H1 (cell line): Measurements from ENCODE around the gene PPOX. TPM values are rescaled to one million over a fixed set of nuclear protein-coding genes. Genes with fewer than 3 reads are reported as not detected.

Experiments
- ASH2L ChIP-seq: fragments of 200-600, 300-600 bp; sonication (generic); IDR thresholded peaks from one replicate; pipeline ENCODE4 v1.7.1; 2017; ENCODE audit warnings: low read length
- ATF3 ChIP-seq: IDR thresholded peaks from 2 replicates; pipeline ENCODE4 v1.6.1; 2011; ENCODE audit warnings: low read depth, mild to moderate bottlenecking, low read length; ENCODE audit not compliant: insufficient read depth
- BACH1 ChIP-seq: IDR thresholded peaks from 2 replicates; pipeline ENCODE4 v1.6.1; 2012; ENCODE audit warnings: low read length, improper control_type of control experiment
- BRCA1 ChIP-seq: IDR thresholded peaks from 2 replicates; pipeline ENCODE4 v1.6.1; 2012; ENCODE audit warnings: low read depth, low read length, improper control_type of control experiment
- CEBPB ChIP-seq: IDR thresholded peaks from 2 replicates; pipeline ENCODE4 v1.6.1; 2012; ENCODE audit warnings: low read depth, low read length
- CHD2 ChIP-seq: IDR thresholded peaks from 2 replicates; pipeline ENCODE4 v1.6.1; 2012; ENCODE audit warnings: low read length, improper control_type of control experiment
- JUND ChIP-seq: IDR thresholded peaks from 2 replicates; pipeline ENCODE4 v1.6.1; 2011; ENCODE audit warnings: mild to moderate bottlenecking, improper control_type of control experiment, low read length
- KDM4A ChIP-seq: IDR thresholded peaks from one replicate; pipeline ENCODE4 v1.7.1; 2012; ENCODE audit warnings: low read depth, mild to moderate bottlenecking, moderate library complexity, low read length, inconsistent platforms; ENCODE audit not compliant: severe bottlenecking
- KDM5A ChIP-seq: fragments of 200-600 bp; IDR thresholded peaks from 2 replicates; pipeline ENCODE4 v1.7.1; 2012; ENCODE audit warnings: mild to moderate bottlenecking, low read length, inconsistent platforms, mixed read lengths
- PHF8 ChIP-seq: fragments of 200-600 bp; sonication (generic); conservative IDR thresholded peaks from 2 replicates; pipeline ENCODE4 v1.7.1; 2012; ENCODE audit warnings: low read depth, mild to moderate bottlenecking, inconsistent platforms, low read length, moderate library complexity
- POLR2A ChIP-seq, 2 experiments: IDR thresholded peaks; 1 replicate in 1 of 2; 2 replicates in 1 of 2; pipeline ENCODE4 v1.6.1; 2011; ENCODE audit warnings: low read depth in 2 of 2, low read length in 2 of 2, mild to moderate bottlenecking in 2 of 2; ENCODE audit errors: control extremely low read depth in 1 of 2
- POLR2AphosphoS5 ChIP-seq: IDR thresholded peaks from 2 replicates; pipeline ENCODE4 v1.6.1; 2011; ENCODE audit warnings: low read depth, low read length
- POU5F1 ChIP-seq: IDR thresholded peaks from 2 replicates; pipeline ENCODE4 v1.6.1; 2011; ENCODE audit warnings: low read depth, mild to moderate bottlenecking, low read length, moderate library complexity
- RAD21 ChIP-seq, 2 experiments: IDR thresholded peaks in 1 of 2; conservative IDR thresholded peaks in 1 of 2; 2 replicates each; pipeline ENCODE4 v1.6.1; 2011; ENCODE audit warnings: low read depth in 2 of 2, low read length in 2 of 2, improper control_type of control experiment in 1 of 2, inconsistent platforms in 1 of 2, mild to moderate bottlenecking in 1 of 2, moderate library complexity in 1 of 2
- RFX5 ChIP-seq: IDR thresholded peaks from 2 replicates; pipeline ENCODE4 v1.6.1; 2011; ENCODE audit warnings: low read depth, low read length, improper control_type of control experiment, borderline replicate concordance
- SIN3A ChIP-seq, 2 experiments: IDR thresholded peaks in 1 of 2; conservative IDR thresholded peaks in 1 of 2; 2 replicates each; pipeline ENCODE4 v1.6.1; 2011 to 2012; ENCODE audit warnings: low read length in 2 of 2, improper control_type of control experiment in 1 of 2, low read depth in 1 of 2, mild to moderate bottlenecking in 1 of 2
- SP1 ChIP-seq: IDR thresholded peaks from 2 replicates; pipeline ENCODE4 v1.6.1; 2011; ENCODE audit warnings: low read depth, low read length
- TAF7 ChIP-seq: optimal IDR thresholded peaks from 2 replicates; pipeline ENCODE3; 2011; ENCODE audit warnings: low read depth, mild to moderate bottlenecking, inconsistent platforms, low read length, moderate library complexity, borderline replicate concordance
- TCF12 ChIP-seq: IDR thresholded peaks from 2 replicates; pipeline ENCODE4 v1.6.1; 2011; ENCODE audit warnings: low read depth, mild to moderate bottlenecking, low read length
- TEAD4 ChIP-seq: IDR thresholded peaks from 2 replicates; pipeline ENCODE4 v1.6.1; 2012; ENCODE audit warnings: low read depth, low read length, inconsistent platforms, mixed read lengths
- polyA plus RNA-seq, 7 experiments: library from polyadenylated mRNA; depleted of rRNA in 3 of 7; stranded (reverse) in 5 of 7; unstranded in 2 of 7; fragments of >200 nt in 5 of 7; fragments of 200-250 nt in 2 of 7; gene quantifications; 1 replicate in 5 of 7; 2 replicates in 1 of 7; 4 replicates in 1 of 7; pipeline versions ENCODE4 v1.2.1 to v1.2.3, GENCODE V29; 2011 to 2013; ENCODE audit warnings: missing spikeins in 2 of 7, mixed read lengths in 2 of 7
- total RNA-seq: library from RNA; stranded (reverse); fragmentation: NEBNext Ultra II Directional; extraction: Animal tissue kit (Norgen Biotek cat#: 25700); gene quantifications from 2 replicates; pipeline ENCODE4 v1.2.1, GENCODE V29; 2021
- TF ChIP-seq, protein P1 (sequence below): IDR thresholded peaks from 2 replicates; pipeline ENCODE4 v1.6.1; 2012; ENCODE audit warnings: low read length, inconsistent platforms

PPOX gene
- total and polyA plus RNA-seq, 2 of the 8 experiments (the other 6 are each of a cell fraction or from before 2014, with no cell fraction given): 39.4 to 40.4 TPM

- TF ChIP-seq SP1: peak; percentile 29; the same call in 1 of the 2 replicates
- no peak for TF ChIP-seq CEBPB
- TF ChIP-seq POU5F1: no peak
- TF ChIP-seq ATF3: no peak
- TF ChIP-seq SIN3A (conservative IDR thresholded peaks at IDR 0.05 in 1 of 2, IDR thresholded peaks at IDR 0.05 in 1 of 2; ENCODE audit: low read depth in 1 of 2, low read length in 2 of 2): peak; percentile 72 to 74; a peak in 2 of 4 replicates
- TF ChIP-seq, protein P1, sequence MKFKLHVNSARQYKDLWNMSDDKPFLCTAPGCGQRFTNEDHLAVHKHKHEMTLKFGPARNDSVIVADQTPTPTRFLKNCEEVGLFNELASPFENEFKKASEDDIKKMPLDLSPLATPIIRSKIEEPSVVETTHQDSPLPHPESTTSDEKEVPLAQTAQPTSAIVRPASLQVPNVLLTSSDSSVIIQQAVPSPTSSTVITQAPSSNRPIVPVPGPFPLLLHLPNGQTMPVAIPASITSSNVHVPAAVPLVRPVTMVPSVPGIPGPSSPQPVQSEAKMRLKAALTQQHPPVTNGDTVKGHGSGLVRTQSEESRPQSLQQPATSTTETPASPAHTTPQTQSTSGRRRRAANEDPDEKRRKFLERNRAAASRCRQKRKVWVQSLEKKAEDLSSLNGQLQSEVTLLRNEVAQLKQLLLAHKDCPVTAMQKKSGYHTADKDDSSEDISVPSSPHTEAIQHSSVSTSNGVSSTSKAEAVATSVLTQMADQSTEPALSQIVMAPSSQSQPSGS: peak; percentile 59; the same call in 1 of the 2 replicates
- TF ChIP-seq BRCA1: no peak
- TF ChIP-seq JUND: 0 out of 2 replicates have a peak, but pooled peaks have one; percentile 31
- TF ChIP-seq POLR2AphosphoS5: peak; percentile 93
- no peak; the same call in 1 of the 2 replicates for TF ChIP-seq CHD2
- TF ChIP-seq KDM5A: no peak
- no peak for TF ChIP-seq TAF7
- peak; percentile 67 for TF ChIP-seq KDM4A
- TF ChIP-seq RAD21 (IDR thresholded peaks at IDR 0.05 in 1 of 2, conservative IDR thresholded peaks at IDR 0.05 in 1 of 2; ENCODE audit: low read depth in 2 of 2, low read length in 2 of 2): peak in 1 of 2 experiments; percentile 23; a peak in 2 of 4 replicates
- TF ChIP-seq BACH1: no peak
- TF ChIP-seq ASH2L: peak; percentile 94
- TF ChIP-seq POLR2A (IDR thresholded peaks at IDR 0.05; ENCODE audit: control extremely low read depth in 1 of 2, low read depth in 2 of 2, low read length in 2 of 2): peak; percentile 89 to 97
- no peak for TF ChIP-seq TEAD4
- no peak for TF ChIP-seq RFX5
- TF ChIP-seq TCF12: no peak
- peak; percentile 99 for TF ChIP-seq PHF8
Measured at GRCh38 chr1:161177112-161177935, 11.1 kb downstream of the PPOX start, which contains the start of gene B4GALT3 (continued).
